NCI-H146 treated with DMSO at 0.1 percent for 48 hours (cell line): ENCODE data around the gene TFAP2E.
A peak's percentile ranks its signal among the peaks of the same experiment; 100 is the strongest.

ENCODE experiments used
- DNase-seq: peaks from one replicate; lab custom pipeline; 2025; ENCODE audit not compliant: unreplicated experiment; lab: John Stamatoyannopoulos, UW

Gene TFAP2E

GRCh38 chr1:35592991-35593769, 20.1 kb downstream of the TFAP2E start:
- no peak for DNase-seq

GRCh38 chr1:35594005-35594760, 21.1 kb downstream of the TFAP2E start:
- no peak for DNase-seq

DNA sequence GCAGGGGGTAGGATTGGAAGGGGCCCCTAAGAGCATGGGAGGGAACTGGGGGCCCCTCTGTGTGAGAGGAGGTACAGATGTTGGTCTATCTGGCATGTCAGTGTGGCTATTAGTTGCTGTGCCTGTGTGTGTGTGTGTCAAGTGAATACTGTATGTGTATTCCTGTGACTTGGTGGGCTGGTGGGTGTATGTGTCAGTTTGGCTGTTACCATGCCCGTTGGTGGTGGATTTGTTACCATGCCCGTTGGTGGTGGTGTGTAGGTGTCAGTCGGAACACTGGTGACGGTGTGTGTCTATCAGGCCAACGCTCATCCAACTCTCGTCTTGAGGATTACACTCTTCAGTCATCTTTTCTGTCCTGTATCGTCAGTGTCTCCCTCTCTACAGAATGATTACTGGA, 22.6 kb downstream of the TFAP2E start:
- DNase-seq, result no peak

DNA sequence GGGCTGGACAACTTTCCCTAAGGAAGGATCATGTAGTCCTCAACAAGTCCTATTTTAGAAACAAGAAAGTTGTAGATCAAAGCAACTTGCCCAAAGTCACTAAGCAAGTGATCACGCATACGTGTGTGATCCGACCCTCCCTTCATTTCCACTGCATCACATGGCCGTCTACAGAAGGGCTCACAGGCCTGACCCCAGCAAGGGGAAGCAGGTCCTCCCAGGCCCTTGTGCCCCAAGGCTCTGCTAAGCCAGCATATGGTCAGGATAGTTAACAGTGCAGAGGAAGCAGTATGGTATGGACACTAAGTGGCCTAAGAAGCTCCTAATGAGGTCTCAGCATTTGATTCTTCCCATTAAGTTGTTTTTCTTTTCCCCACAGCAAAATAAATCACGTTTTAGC, 24.8 kb downstream of the TFAP2E start:
- DNase-seq, result no peak

GRCh38 chr1:35598895-35599294, 25.8 kb downstream of the TFAP2E start:
- no peak for DNase-seq

DNA sequence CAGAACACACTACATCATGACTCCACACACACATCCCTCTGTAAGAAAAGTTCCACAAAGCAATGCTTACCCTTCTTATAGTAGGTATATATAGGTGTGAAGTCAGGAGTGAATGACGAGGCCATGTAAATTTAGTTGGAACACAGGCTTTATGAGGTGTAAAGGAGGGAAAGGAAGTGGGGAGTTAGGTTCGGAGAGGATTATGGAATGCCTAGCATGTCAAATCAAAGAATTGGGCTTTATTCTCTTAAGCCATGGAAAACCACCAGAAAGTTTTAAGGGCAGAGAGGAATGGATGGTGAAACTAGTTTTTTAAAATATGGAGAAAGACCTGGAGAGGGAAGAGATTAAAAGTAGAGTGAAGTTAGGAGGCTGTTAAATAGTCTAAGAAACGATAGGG, 26.3 kb downstream of the TFAP2E start:
- DNase-seq, result no peak

- DNase-seq, result no peak
Observed at GRCh38 chr1:35600593-35600992, 27.5 kb downstream of the TFAP2E start.

- DNase-seq, result no peak
Observed at GRCh38 chr1:35603468-35603867, 30.4 kb downstream of the TFAP2E start.

- DNase-seq, result no peak
Observed at GRCh38 chr1:35603941-35604340, 30.8 kb downstream of the TFAP2E start.

DNA sequence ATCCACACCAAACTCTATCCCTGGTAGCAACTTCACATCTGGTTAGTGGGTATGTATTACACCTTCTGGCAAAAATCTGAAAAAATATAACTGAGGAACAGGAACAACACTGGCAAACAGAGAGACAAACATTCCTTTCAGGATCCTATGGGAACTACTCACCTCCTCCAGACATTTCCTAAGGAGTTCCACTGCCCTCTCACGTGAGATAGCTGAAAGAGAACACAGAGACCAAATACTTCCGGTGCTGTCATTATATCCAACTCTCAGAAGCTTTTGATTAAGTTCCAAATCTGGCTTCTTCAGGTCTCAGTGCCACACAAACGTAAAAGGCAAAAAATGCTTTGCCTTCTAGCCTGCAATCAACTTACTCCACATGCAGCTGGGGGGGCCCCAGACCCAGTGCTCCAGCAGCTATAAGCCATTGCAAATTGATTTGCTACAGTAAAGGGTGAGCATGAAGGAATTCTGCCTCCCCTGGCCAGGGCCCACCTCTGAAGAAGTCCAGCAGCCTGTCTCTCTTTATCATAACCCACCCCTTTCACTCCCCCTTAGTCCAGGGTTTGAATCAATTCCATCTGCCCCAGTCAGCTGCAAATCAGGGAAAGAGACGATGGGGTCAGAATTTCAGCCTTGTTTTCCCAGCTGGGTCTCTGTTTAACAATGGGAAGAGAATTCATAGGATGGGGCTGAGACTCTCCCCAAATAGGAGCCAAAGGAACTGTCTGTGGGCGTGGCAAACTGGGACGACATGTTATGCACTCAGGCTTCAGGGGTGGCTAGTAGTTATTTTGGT, 32.2 kb downstream of the TFAP2E start:
- DNase-seq, result no peak

DNA sequence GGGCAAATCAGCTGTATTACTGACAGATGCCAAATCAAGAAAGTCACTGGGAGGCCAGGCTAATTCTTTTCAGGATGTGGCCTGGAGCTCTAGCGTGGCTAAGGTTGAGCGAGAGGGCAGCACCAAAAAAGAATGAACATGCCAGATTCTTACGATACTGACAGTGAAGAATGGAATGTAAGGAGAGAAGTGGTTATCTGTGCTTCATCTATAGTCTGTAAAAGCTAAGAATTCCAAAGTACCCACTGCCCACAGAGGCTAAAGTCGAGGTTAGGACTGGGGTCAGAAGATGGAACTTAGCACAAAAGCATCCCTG, 32.7 kb downstream of the TFAP2E start:
- no peak for DNase-seq

GRCh38 chr1:35611655-35612054, 38.5 kb downstream of the TFAP2E start:
- no peak for DNase-seq

DNA sequence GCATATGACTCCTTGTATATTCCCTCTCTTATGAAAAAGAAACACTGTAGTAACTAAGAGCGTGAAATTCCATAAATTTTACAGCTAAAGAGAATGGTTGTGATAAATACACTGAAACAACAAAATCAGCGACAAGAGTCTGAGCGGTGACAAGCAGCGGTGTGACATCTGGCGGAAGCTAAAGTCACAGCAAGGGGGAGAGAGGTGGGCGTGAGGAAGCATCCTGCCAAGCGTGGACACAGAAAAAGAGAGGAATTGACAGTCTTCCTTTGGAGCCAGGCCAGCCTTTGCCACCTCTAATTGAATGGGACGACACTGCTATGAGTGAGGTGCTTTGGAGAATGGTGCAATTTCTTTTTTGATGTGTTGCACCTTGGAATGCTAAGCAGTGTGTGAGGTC, 42.3 kb downstream of the TFAP2E start:
- no peak for DNase-seq

DNA sequence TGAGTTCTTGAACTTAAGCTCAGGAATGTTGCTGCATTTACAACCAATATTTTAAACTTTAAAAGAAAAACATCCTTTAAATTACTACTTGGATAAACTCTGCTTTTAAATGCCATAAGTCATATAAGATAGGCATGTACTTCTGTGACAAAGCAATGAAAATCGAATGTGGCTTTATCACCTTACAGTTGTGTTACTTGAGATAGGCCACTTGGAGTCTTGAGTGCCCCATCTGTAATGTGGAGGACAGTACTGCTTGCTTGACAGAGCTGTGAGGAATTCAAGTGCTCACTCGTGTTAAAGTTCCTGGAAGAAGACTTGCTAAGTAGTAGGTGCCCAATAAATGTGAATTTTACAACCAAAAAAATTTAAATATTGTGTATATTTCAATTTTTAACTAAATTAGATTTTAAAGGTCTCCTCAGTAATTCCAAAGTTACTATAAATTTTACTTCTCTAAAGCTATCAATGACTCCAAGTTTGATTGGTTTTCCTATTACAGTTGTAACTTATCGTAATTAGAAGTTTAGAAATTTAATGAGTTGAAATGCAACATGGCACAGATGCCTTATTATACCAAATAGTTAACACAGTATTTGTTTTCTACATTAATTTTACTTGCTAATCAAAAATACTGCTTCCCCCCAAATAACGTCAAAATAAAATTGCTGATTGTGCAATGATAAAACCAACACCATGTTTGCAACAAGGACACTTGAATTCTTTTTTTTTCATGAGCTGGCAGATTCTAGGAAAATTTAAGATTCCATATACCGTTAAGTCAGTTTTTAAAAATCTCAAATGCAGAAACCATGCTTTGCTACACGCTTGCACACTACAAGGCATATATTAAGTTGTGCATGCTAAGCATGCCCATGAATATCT, 46.4 kb downstream of the TFAP2E start:
- no peak for DNase-seq

DNA sequence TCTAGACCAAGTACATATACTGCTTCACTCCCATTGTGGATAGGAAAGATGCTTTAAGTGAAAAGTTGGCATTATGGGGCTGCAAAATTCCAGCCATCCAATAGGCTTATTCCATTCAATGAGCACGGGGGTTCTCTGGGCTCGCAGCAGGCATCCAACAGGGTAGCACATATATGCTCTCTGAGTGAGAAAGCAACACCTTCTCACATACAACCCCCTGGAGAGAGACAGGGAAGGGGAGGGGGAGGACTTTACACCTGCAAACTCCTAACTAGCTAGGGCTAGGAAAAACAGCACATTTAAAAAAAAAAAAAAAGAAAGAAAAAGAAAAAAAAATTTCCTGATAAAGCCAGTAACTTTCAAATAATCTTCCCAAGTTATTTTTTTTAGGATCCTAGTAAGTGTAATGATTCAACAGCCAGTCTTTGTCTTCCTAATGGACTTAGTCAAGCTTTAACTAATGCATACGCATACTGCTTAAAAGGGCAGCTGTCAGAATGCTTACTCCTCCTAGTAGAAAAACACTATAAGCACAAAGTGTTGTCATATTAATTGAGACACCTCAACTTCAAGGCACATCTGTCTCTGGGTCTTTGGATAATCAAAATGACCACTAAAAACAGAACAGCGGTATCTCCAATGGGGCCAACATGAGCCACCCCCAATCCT, 49.5 kb downstream of the TFAP2E start:
- no peak for DNase-seq

DNA sequence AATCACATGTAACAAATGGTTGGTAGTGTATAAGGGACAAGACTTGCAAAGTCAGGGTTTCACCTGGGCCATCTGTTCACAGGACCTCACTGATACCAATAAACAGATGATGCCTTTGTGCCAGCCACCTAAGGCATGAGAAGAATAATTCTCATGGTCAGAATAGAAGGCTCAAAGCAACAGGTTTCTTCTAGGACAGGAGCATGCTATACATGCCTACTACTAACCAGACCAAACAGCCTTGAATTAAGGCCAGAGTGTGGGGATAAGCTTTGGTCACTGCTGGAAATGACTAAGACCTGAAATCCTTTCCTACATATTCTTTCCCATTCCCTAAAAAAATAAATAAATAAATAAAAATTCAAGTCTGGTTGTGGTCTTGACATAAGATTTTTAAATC, 50.7 kb downstream of the TFAP2E start:
- no peak for DNase-seq

DNA sequence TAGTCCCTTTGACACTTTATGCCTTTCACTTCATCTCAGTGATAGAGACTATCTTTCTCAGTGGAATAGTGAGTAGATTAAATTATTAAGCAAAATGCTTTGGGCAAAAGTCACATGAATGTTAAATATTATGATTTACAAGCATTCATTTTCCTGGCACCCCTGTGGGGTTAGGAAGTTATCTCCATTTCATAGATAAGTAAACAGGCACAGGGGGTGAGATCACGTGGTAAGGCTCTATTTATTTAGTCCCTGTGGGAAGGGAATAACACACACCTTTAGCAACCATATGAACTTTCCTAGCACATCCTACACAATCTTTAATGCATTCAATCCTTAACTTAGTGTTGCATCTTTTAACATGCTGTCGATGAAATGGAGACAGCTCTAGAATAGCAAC, 55.9 kb downstream of the TFAP2E start:
- peak; percentile 28 for DNase-seq

- DNase-seq, result no peak
Observed at GRCh38 chr1:35631396-35631795, 58.3 kb downstream of the TFAP2E start.

GRCh38 chr1:35633547-35633946, 60.4 kb downstream of the TFAP2E start:
- no peak for DNase-seq

- no peak for DNase-seq
Observed at GRCh38 chr1:35637401-35637809, 64.3 kb downstream of the TFAP2E start.
